Lung (tissue), 12 donors: ENCODE measurements around the gene NTNG2. TPM values are rescaled to one million over a fixed set of nuclear protein-coding genes. Genes with fewer than 3 reads are reported as not detected.

Source experiments
- ATAC-seq: fragments of 200-7000 bp; cut with Tn5 transposase; one replicate; pipeline ENCODE4 v1.9.1; 2020; ENCODE audit warnings: moderate number of reproducible peaks; ENCODE audit not compliant: insufficient read depth, low FRiP score
- DNase-seq, 3 donors: peaks; one replicate each; pipeline ENCODE4 v3.0.0-alpha.2; 2013 to 2017
- H3K27ac ChIP-seq, 2 donors: one replicate each; pipeline ENCODE4 v1.5.1; 2013; ENCODE audit warnings: mild to moderate bottlenecking in 2 of 2, moderate library complexity in 2 of 2, control low read depth in 1 of 2, inconsistent platforms in 1 of 2, low read depth in 1 of 2, low read length in 1 of 2
- H3K27me3 ChIP-seq, 3 donors: one replicate each; pipeline ENCODE4 v1.5.1; 2013; ENCODE audit warnings: low read length in 2 of 3; ENCODE audit not compliant: control insufficient read depth in 3 of 3, insufficient read depth in 3 of 3
- H3K36me3 ChIP-seq, 4 donors: one replicate each; pipeline ENCODE4 v1.5.1; 2013; ENCODE audit warnings: low read length in 4 of 4, mild to moderate bottlenecking in 1 of 4, moderate library complexity in 1 of 4; ENCODE audit not compliant: control insufficient read depth in 4 of 4, insufficient read depth in 4 of 4
- H3K4me1 ChIP-seq, 5 donors: one replicate each; pipeline ENCODE4 v1.5.1; 2013; ENCODE audit warnings: low read length in 5 of 5, mild to moderate bottlenecking in 2 of 5, moderate library complexity in 1 of 5; ENCODE audit not compliant: control insufficient read depth in 5 of 5, insufficient read depth in 5 of 5
- H3K4me3 ChIP-seq: one replicate; pipeline ENCODE4 v1.5.1; 2013; ENCODE audit warnings: mild to moderate bottlenecking, control low read depth, moderate library complexity
- H3K9ac ChIP-seq, 2 donors: one replicate each; pipeline ENCODE4 v1.5.1; 2013; ENCODE audit warnings: low read length in 2 of 2, control low read depth in 1 of 2; ENCODE audit not compliant: insufficient read depth in 1 of 2
- H3K9me3 ChIP-seq, 4 donors: one replicate each; pipeline ENCODE4 v1.5.1; 2013; ENCODE audit warnings: low read length in 3 of 4, mild to moderate bottlenecking in 1 of 4, moderate library complexity in 1 of 4; ENCODE audit not compliant: control insufficient read depth in 4 of 4, insufficient read depth in 3 of 4
- CTCF ChIP-seq: IDR thresholded peaks from 2 replicates; pipeline ENCODE4 v1.5.1; 2012; ENCODE audit warnings: mild to moderate bottlenecking; ENCODE audit errors: control extremely low read depth, extremely low read depth
- WGBS, 2 donors: extraction: QIAGEN DNeasy Blood & Tissue Kit; methylation state at CpG; one replicate each; pipeline ENCODE4 v1.1.7; 2013; 5-methylcytosine and 5-hydroxymethylcytosine counted together
- polyA plus RNA-seq, 2 donors: library from polyadenylated mRNA; stranded (reverse); fragments of 200-250 nt; gene quantifications; one replicate each; pipeline ENCODE4 v1.2.1, GENCODE V29; 2013
- total RNA-seq, 2 donors: library from RNA; depleted of rRNA in 1 of 2; stranded (reverse); fragments of >200 nt in 1 of 2; gene quantifications; one replicate each; pipeline ENCODE4 v1.2.1, GENCODE V29; 2014 to 2021
- donor health status: control.
- donor health status: control.
- donor health status: Bipolar disorder and iron deficiency.
- donor health status: healthy.
- donor health status: DM: yes; HTN: yes; CAD: no.

Gene NTNG2
- total and polyA plus RNA-seq, 4 donors, result 2.2 to 4.4 (median 2.5) TPM

DNA sequence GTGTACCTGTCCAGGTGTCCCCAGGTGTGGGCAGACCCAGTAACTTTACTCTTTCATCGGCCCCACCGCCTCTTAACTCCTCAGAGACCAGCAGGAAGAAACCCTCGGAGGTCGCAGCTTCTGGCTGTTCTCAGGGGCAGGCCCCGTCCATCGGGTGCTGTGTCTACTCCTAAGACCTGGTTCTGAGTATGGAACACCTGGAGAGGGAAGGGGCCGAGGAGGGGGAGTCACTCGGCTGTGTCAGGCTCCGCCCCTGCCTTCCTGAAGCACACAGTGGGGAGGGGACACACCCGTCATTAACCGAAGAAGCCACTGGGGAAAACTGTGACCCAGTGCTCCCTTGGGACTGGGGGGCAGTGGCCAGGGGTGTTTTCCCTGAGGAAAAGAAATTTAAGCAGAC is 22.3 kb downstream of the NTNG2 start:
- Histone ChIP-seq H3K27ac (no peak overlapping the region), H3K4me1 (peaks cover 0 to 11% (median 2%) of the 10 kb centered on the region in 5 donors), H3K9ac (no peak overlapping the region), H3K36me3 (no peaks in the 10 kb centered on the region), H3K27me3 (peaks cover 0 to 11% (median 0%) of the 10 kb centered on the region in 3 donors), H3K4me3 (no peak overlapping the region), H3K9me3 (no peaks in the 10 kb centered on the region)
- 67 to 73% methylated on average over 11 of the region's 11 CpGs for WGBS, 2 donors
- no peak for TF ChIP-seq CTCF
- ATAC-seq, result no peak
- DNase-seq, result no peak

- Histone ChIP-seq H3K4me3 (no peak overlapping the region), H3K27me3 (peaks cover 0 to 8% (median 0%) of the 10 kb centered on the region in 3 donors), H3K9ac (no peak overlapping the region), H3K36me3 (no peaks in the 10 kb centered on the region), H3K4me1 (peaks cover 0 to 11% (median 2%) of the 10 kb centered on the region in 5 donors), H3K9me3 (no peaks in the 10 kb centered on the region), H3K27ac (no peak overlapping the region)
- ATAC-seq, result no peak
- DNase-seq, result peak; percentile 37 to 68 (median 44)
- WGBS, 2 donors, result 17 to 29% methylated on average over 19 to 20 of the region's 20 CpGs
- TF ChIP-seq CTCF, result no peak
Observed at GRCh38 chr9:132185073-132186009, 23.5 kb downstream of the NTNG2 start.

GRCh38 chr9:132187121-132187620 is 25.3 kb downstream of the NTNG2 start:
- no peak overlapping the region for H3K4me3 ChIP-seq
- ATAC-seq (no peak), DNase-seq (no peak)
- no peak overlapping the region for H3K9ac ChIP-seq
- H3K27ac ChIP-seq, result no peak overlapping the region
- peaks cover 0 to 11% (median 2%) of the 10 kb centered on the region in 5 donors for H3K4me1 ChIP-seq
- no peaks in the 10 kb centered on the region for H3K36me3 ChIP-seq
- no peak for TF ChIP-seq CTCF
- H3K9me3 ChIP-seq, result no peaks in the 10 kb centered on the region
- peaks cover 0 to 8% (median 0%) of the 10 kb centered on the region in 3 donors for H3K27me3 ChIP-seq
- WGBS, 2 donors, result 52 to 58% methylated on average over 14 of the region's 14 CpGs
